ENCODE data around the gene LDLRAP1. TPM values are rescaled to one million over a fixed set of nuclear protein-coding genes. Genes with fewer than 3 reads are reported as not detected.

LDLRAP1 gene
- total and polyA plus RNA-seq, 11 donors = 9.0 to 17.4 (median 13.3) TPM

- peaks cover 0 to 9% (median 0%) of the 10 kb centered on the region in 12 donors for H3K9me3 ChIP-seq
- ATAC-seq (no peak), DNase-seq (no peak)
- TF ChIP-seq CTCF (IDR thresholded peaks at IDR 0.05) (no peak), POLR2A (IDR thresholded peaks at IDR 0.05) (no peak)
- H3K27ac ChIP-seq = no peak overlapping the region
- intact Hi-C loops (cut with DNase I) = loop anchor here in 4 of 10 donors (10.0 kb wide), 2 partner anchors 123 to 283 kb away; partner anchors contain the start of gene RSRP1 (in 1 of the 4)
- no peak overlapping the region for H3K4me3 ChIP-seq
- H3K36me3 ChIP-seq = no peaks in the 10 kb centered on the region
- peaks cover 0 to 6% (median 0%) of the 10 kb centered on the region in 12 donors for H3K4me1 ChIP-seq
- WGBS, 4 donors = 91 to 92% (median 91%) methylated on average over 17 to 21 of the region's 21 CpGs
- H3K27me3 ChIP-seq = no peaks in the 10 kb centered on the region
Observed at GRCh38 chr1:25527946-25528595, 15.3 kb upstream of the LDLRAP1 start.

- intact Hi-C loops (cut with DNase I) = loop anchor here in 4 of 10 donors (10.0 kb wide), 2 partner anchors 124 to 284 kb away; partner anchors contain the start of gene RSRP1 (in 1 of the 4)
- no peak for DNase-seq
- Histone ChIP-seq H3K36me3 (no peaks in the 10 kb centered on the region), H3K27me3 (no peaks in the 10 kb centered on the region), H3K4me1 (peaks cover 0 to 6% (median 0%) of the 10 kb centered on the region in 12 donors), H3K9me3 (peaks cover 0 to 9% (median 0%) of the 10 kb centered on the region in 12 donors), H3K4me3 (no peak overlapping the region), H3K27ac (no peak overlapping the region)
- no peak for ATAC-seq
- WGBS, 4 donors = 87 to 90% (median 88%) methylated on average over 7 of the region's 7 CpGs
- TF ChIP-seq POLR2A (IDR thresholded peaks at IDR 0.05) = no peak
- TF ChIP-seq CTCF (IDR thresholded peaks at IDR 0.05) = no peak
Observed at GRCh38 chr1:25528881-25529517, 14.4 kb upstream of the LDLRAP1 start.

GRCh38 chr1:25529518-25530185 lies 13.8 kb upstream of the LDLRAP1 start:
- DNase-seq = no peak
- intact Hi-C loops (cut with DNase I) = loop anchor here in 4 of 10 donors (10.0 kb wide), 2 partner anchors 125 to 285 kb away; partner anchors contain the start of gene RSRP1 (in 1 of the 4)
- no peak for ATAC-seq

More at GRCh38 chr1:25529518-25530185, 13.8 kb upstream of the LDLRAP1 start:
- no peak overlapping the region for H3K4me3 ChIP-seq
- H3K27me3 ChIP-seq = no peaks in the 10 kb centered on the region
- no peaks in the 10 kb centered on the region for H3K36me3 ChIP-seq
- 88 to 95% (median 91%) methylated on average over 16 to 18 of the region's 18 CpGs for WGBS, 4 donors
- H3K9me3 ChIP-seq = peaks cover 0 to 9% (median 0%) of the 10 kb centered on the region in 12 donors
- TF ChIP-seq POLR2A (IDR thresholded peaks at IDR 0.05) (no peak), CTCF (IDR thresholded peaks at IDR 0.05) (no peak)
- no peaks in the 10 kb centered on the region for H3K4me1 ChIP-seq
- no peak overlapping the region for H3K27ac ChIP-seq

Measured in heart left ventricle (tissue), 16 donors.